ENCODE results near the gene NUP210L. TPM values are rescaled to one million over a fixed set of nuclear protein-coding genes. Genes with fewer than 3 reads are reported as not detected.
A peak's percentile ranks its signal among the peaks of the same experiment; 100 is the strongest.

NUP210L gene
- total RNA-seq, 1 donor from 2014 or later = not detected

- H2AFZ ChIP-seq (replicated peaks) = no peak overlapping the region
- no peak overlapping the region for H3K27ac ChIP-seq
- Mint-ChIP-seq H3K36me3 (no peaks in the 10 kb centered on the region), H3K9me3 (no peaks in the 10 kb centered on the region), H3K4me3 (no peak overlapping the region), H3K27ac (no peak overlapping the region), H3K27me3 (ENCODE audit: insufficient read depth, low read depth) (peaks cover 5% of the 10 kb centered on the region), H3K4me1 (peaks cover 27% of the 10 kb centered on the region)
- no peaks in the 10 kb centered on the region for H3K36me3 ChIP-seq
- TF ChIP-seq CTCF (IDR thresholded peaks at IDR 0.05) = no peak
- TF ChIP-seq EZH2 (IDR thresholded peaks at IDR 0.05) = no peak
- no peak for TF ChIP-seq EZH2phosphoT487 (IDR thresholded peaks at IDR 0.05)
- no peak for DNase-seq (ENCODE audit: low spot score)
- H3K27me3 ChIP-seq = no peaks in the 10 kb centered on the region
- no peaks in the 10 kb centered on the region for H3K79me2 ChIP-seq (ENCODE audit: low read depth)
- H3K9me3 ChIP-seq (ENCODE audit: low read depth) = no peaks in the 10 kb centered on the region
- no peak overlapping the region for H3K4me2 ChIP-seq
- H4K20me1 ChIP-seq (ENCODE audit: low read depth) = no peaks in the 10 kb centered on the region
- H3K4me1 ChIP-seq = peaks cover 20% of the 10 kb centered on the region
- H3K4me3 ChIP-seq = no peak overlapping the region
- no peak overlapping the region for H3K9ac ChIP-seq
- H3F3A ChIP-seq (ENCODE audit: low read depth) = peaks cover 16% of the 10 kb centered on the region
Observed at GRCh38 chr1:154190550-154190949, 35.7 kb upstream of the NUP210L start.

- H3K4me1 Mint-ChIP-seq = peaks cover 32% of the 10 kb centered on the region
- H3F3A ChIP-seq (ENCODE audit: low read depth) = peaks cover 38% of the 10 kb centered on the region
- H3K79me2 ChIP-seq (ENCODE audit: low read depth) = peaks cover 9% of the 10 kb centered on the region
- no peak overlapping the region for H3K4me2 ChIP-seq
- H3K9me3 ChIP-seq (ENCODE audit: low read depth) = no peaks in the 10 kb centered on the region
- TF ChIP-seq EZH2phosphoT487 (IDR thresholded peaks at IDR 0.05) (no peak), EZH2 (IDR thresholded peaks at IDR 0.05) (no peak), CTCF (IDR thresholded peaks at IDR 0.05) (no peak)
- DNase-seq (ENCODE audit: low spot score) = no peak
- no peaks in the 10 kb centered on the region for H3K36me3 ChIP-seq
- H3K27ac Mint-ChIP-seq = no peak overlapping the region
- peaks cover 4% of the 10 kb centered on the region for H3K36me3 Mint-ChIP-seq
- H3K4me1 ChIP-seq = peaks cover 15% of the 10 kb centered on the region
- no peaks in the 10 kb centered on the region for H3K9me3 Mint-ChIP-seq
- no peak overlapping the region for H3K4me3 ChIP-seq
- H3K9ac ChIP-seq = no peak overlapping the region
- peak overlapping the region; percentile 12 for H2AFZ ChIP-seq (replicated peaks)
- H3K27me3 ChIP-seq = no peaks in the 10 kb centered on the region
- peaks cover 3% of the 10 kb centered on the region for H3K27me3 Mint-ChIP-seq (ENCODE audit: insufficient read depth, low read depth)
- no peak overlapping the region for H3K27ac ChIP-seq
- peaks cover 9% of the 10 kb centered on the region for H4K20me1 ChIP-seq (ENCODE audit: low read depth)
- H3K4me3 Mint-ChIP-seq = no peak overlapping the region
Observed at GRCh38 chr1:154186852-154187501, 32.1 kb upstream of the NUP210L start.

GRCh38 chr1:154186177-154186576 lies 31.3 kb upstream of the NUP210L start:
- no peak overlapping the region for H2AFZ ChIP-seq (replicated peaks)
- peak overlapping the region; percentile 64 for H3K4me3 Mint-ChIP-seq
- peaks cover 3% of the 10 kb centered on the region for H3K27me3 Mint-ChIP-seq (ENCODE audit: insufficient read depth, low read depth)
- no peaks in the 10 kb centered on the region for H3K9me3 ChIP-seq (ENCODE audit: low read depth)
- H3K36me3 Mint-ChIP-seq = peaks cover 6% of the 10 kb centered on the region
- DNase-seq (ENCODE audit: low spot score) = peak; percentile 67
- H3K79me2 ChIP-seq (ENCODE audit: low read depth) = peaks cover 17% of the 10 kb centered on the region
- no peak overlapping the region for H3K4me3 ChIP-seq
- peaks cover 17% of the 10 kb centered on the region for H4K20me1 ChIP-seq (ENCODE audit: low read depth)
- no peak overlapping the region for H3K9ac ChIP-seq
- peaks cover 21% of the 10 kb centered on the region for H3K4me1 ChIP-seq
- H3K36me3 ChIP-seq = no peaks in the 10 kb centered on the region
- no peaks in the 10 kb centered on the region for H3K27me3 ChIP-seq
- peaks cover 39% of the 10 kb centered on the region for H3K4me1 Mint-ChIP-seq
- H3K27ac ChIP-seq = no peak overlapping the region
- no peaks in the 10 kb centered on the region for H3K9me3 Mint-ChIP-seq
- TF ChIP-seq EZH2 (IDR thresholded peaks at IDR 0.05) (no peak), CTCF (IDR thresholded peaks at IDR 0.05) (peak; percentile 63), EZH2phosphoT487 (IDR thresholded peaks at IDR 0.05) (peak; percentile 51)
- peaks cover 39% of the 10 kb centered on the region for H3F3A ChIP-seq (ENCODE audit: low read depth)
- H3K27ac Mint-ChIP-seq = peak overlapping the region; percentile 76
- H3K4me2 ChIP-seq = peak overlapping the region; percentile 47
